GM12878 (cell line): ENCODE measurements around the gene TTF2. TPM values are rescaled to one million over a fixed set of nuclear protein-coding genes. Genes with fewer than 3 reads are reported as not detected.
A peak's percentile ranks its signal among the peaks of the same experiment; 100 is the strongest.

Experiments
- ATAC-seq: fragments of 200-7000 bp; cut with Tn5 transposase; 3 replicates; pipeline ENCODE4 v1.9.1; 2020; ENCODE audit warnings: mild to moderate bottlenecking, moderate library complexity
- BruUV-seq: library from RNA; stranded (reverse); fragments of 400-500 nt; replicated peaks from 2 replicates; lab custom pipeline; 2021; lab: Mats Ljungman, UMichigan
- CTCF ChIA-PET: fragments of 300-600 bp; sonication (Branson Sonifier 250); formaldehyde crosslinking; extraction: SDS; loops from one replicate; lab custom pipeline; 2021; ENCODE audit warnings: inconsistent platforms; lab: Yijun Ruan, JAX
- POLR2A ChIA-PET: fragments of 350-600 bp; formaldehyde crosslinking; extraction: SDS; loops from one replicate; lab custom pipeline; 2021; ENCODE audit warnings: inconsistent platforms; lab: Charles Lee
- RAD21 ChIA-PET: fragments of 300-600 bp; sonication (Branson Sonifier 250); formaldehyde crosslinking; loops from one replicate; lab custom pipeline; 2023; ENCODE audit warnings: antibody characterized with exemption; ENCODE audit not compliant: unreplicated experiment; lab: Charles Lee
- SMC1A ChIA-PET: fragments of 300-600 bp; sonication (Branson Sonifier 250); formaldehyde crosslinking; loops from one replicate; lab custom pipeline; 2023; ENCODE audit not compliant: unreplicated experiment, uncharacterized antibody; lab: Charles Lee
- DNase-seq: peaks from one replicate; pipeline ENCODE4 v3.0.0-alpha.2; 2011; ENCODE audit warnings: low read depth, low spot score
- FAIRE-seq: peaks from 3 replicates; lab custom pipeline; 2011; peaks lifted over from hg19 to GRCh38; lab: Jason Lieb, UNC
- H2AFZ ChIP-seq: 2 replicates; pipeline ENCODE4 v1.6.0; 2011; ENCODE audit warnings: low read depth, low read length, control low read depth; ENCODE audit not compliant: control insufficient read depth
- H3K27ac ChIP-seq: 2 replicates; pipeline ENCODE4 v1.5.1; 2011; ENCODE audit warnings: control low read depth; ENCODE audit not compliant: control insufficient read depth, insufficient read depth
- H3K27me3 ChIP-seq, 2 experiments: replicated peaks in 1 of 2; 2 replicates each; pipeline versions ENCODE4 v1.6.0 to v1.6.1; 2011; ENCODE audit warnings: low read length in 1 of 2; ENCODE audit not compliant: control insufficient read depth in 2 of 2, insufficient read depth in 2 of 2
- H3K36me3 ChIP-seq, 2 experiments: 2 replicates each; pipeline ENCODE4 v1.5.1; 2011; ENCODE audit warnings: low read length in 1 of 2; ENCODE audit not compliant: control insufficient read depth in 2 of 2, insufficient read depth in 2 of 2
- H3K4me1 ChIP-seq: 2 replicates; pipeline ENCODE4 v1.6.1; 2011; ENCODE audit warnings: mild to moderate bottlenecking, low read length, moderate library complexity, mixed read lengths; ENCODE audit not compliant: control insufficient read depth, insufficient read depth
- H3K4me2 ChIP-seq: 2 replicates; pipeline ENCODE4 v1.6.0; 2011; ENCODE audit warnings: control low read depth; ENCODE audit not compliant: control insufficient read depth, insufficient read depth
- H3K4me3 ChIP-seq: fragments of 200-600 bp; sonication (generic); 2 replicates; pipeline ENCODE4 v1.5.1; 2016
- H3K79me2 ChIP-seq: 2 replicates; pipeline ENCODE4 v1.6.0; 2011; ENCODE audit warnings: low read length; ENCODE audit not compliant: control insufficient read depth, insufficient read depth
- H3K9ac ChIP-seq: 2 replicates; pipeline ENCODE4 v1.8.0; 2011; ENCODE audit warnings: low read length, control low read depth, mixed read lengths; ENCODE audit not compliant: control insufficient read depth, insufficient read depth
- H3K9me3 ChIP-seq: replicated peaks from 3 replicates; pipeline ENCODE4 v1.5.1; 2011; ENCODE audit warnings: mild to moderate bottlenecking, low read length; ENCODE audit not compliant: control insufficient read depth, insufficient read depth
- H4K20me1 ChIP-seq: 2 replicates; pipeline ENCODE4 v1.6.0; 2011; ENCODE audit not compliant: control insufficient read depth, insufficient read depth
- ATF7 ChIP-seq: fragments of 450-650 bp; IDR thresholded peaks from 2 replicates; pipeline ENCODE4 v1.6.1; 2016; ENCODE audit warnings: low read depth, mild to moderate bottlenecking
- BCL11A ChIP-seq: IDR thresholded peaks from 2 replicates; pipeline ENCODE4 v1.6.1; 2011; ENCODE audit warnings: low read depth, low read length
- EED ChIP-seq: sonication (generic); IDR thresholded peaks from 2 replicates; pipeline ENCODE4 v1.6.1; 2016; ENCODE audit warnings: antibody characterized with exemption, low read depth
- EGR1 ChIP-seq, 2 experiments: IDR thresholded peaks; 1 replicate in 1 of 2; 2 replicates in 1 of 2; pipeline ENCODE4 v1.6.1; 2011 to 2012; ENCODE audit warnings: low read depth in 2 of 2, low read length in 2 of 2, borderline replicate concordance in 1 of 2, mild to moderate bottlenecking in 1 of 2, moderate library complexity in 1 of 2
- KLF5 ChIP-seq: fragments of 450-650 bp; IDR thresholded peaks from 2 replicates; pipeline ENCODE4 v1.6.1; 2014; ENCODE audit warnings: mild to moderate bottlenecking; ENCODE audit not compliant: partially characterized antibody
- NFIC ChIP-seq: IDR thresholded peaks from 2 replicates; pipeline ENCODE4 v1.6.1; 2012; ENCODE audit warnings: low read depth, mild to moderate bottlenecking, inconsistent platforms, low read length, moderate library complexity
- NRF1 ChIP-seq: conservative IDR thresholded peaks from 2 replicates; pipeline ENCODE4 v1.6.1; 2011; ENCODE audit warnings: mild to moderate bottlenecking, low read depth, low read length, improper control_type of control experiment
- SMARCA5 ChIP-seq: fragments of 450-650 bp; IDR thresholded peaks from 2 replicates; pipeline ENCODE4 v1.6.1; 2017; ENCODE audit warnings: mild to moderate bottlenecking
- TAF1 ChIP-seq: IDR thresholded peaks from 2 replicates; pipeline ENCODE4 v1.6.1; 2011; ENCODE audit warnings: mild to moderate bottlenecking, low read depth, low read length, borderline replicate concordance
- YBX1 ChIP-seq: fragments of 450-650 bp; IDR thresholded peaks from 2 replicates; pipeline ENCODE4 v1.6.1; 2016; ENCODE audit warnings: antibody characterized with exemption
- WGBS: methylation state at CpG from one replicate; pipeline ENCODE4 v1.1.6; 2016; ENCODE audit warnings: low lambda C conversion rate; ENCODE audit not compliant: insufficient replicate concordance, insufficient coverage; ENCODE audit errors: missing lambda C conversion rate; 5-methylcytosine and 5-hydroxymethylcytosine counted together
- in situ Hi-C: fragments of 300-500 bp; cut with MboI; formaldehyde crosslinking; loops from 9 replicates; pipeline ENCODE4 v1.14.3; 2018; ENCODE audit warnings: mixed read lengths
- intact Hi-C: fragments of 100-400 bp; cut with micrococcal nuclease; formaldehyde crosslinking; loops from one replicate; pipeline ENCODE4 v1.14.2; 2022; ENCODE audit not compliant: unreplicated experiment
- polyA plus RNA-seq, 11 experiments: library from polyadenylated mRNA; depleted of rRNA in 4 of 11; unstranded in 6 of 11; stranded (reverse) in 5 of 11; fragments of >200 nt; fragmentation: Nextera tagmentation in 4 of 11; fragmentation: Illumina TruSeq in 1 of 11; extraction: Ambion mirVana in 4 of 11; extraction: Trizol in 1 of 11; gene quantifications; 1 replicate in 1 of 11; 2 replicates in 10 of 11; pipeline versions ENCODE4 v1.2.1 to v1.2.3, GENCODE V29; 2011 to 2016; ENCODE audit warnings: inconsistent platforms in 2 of 11, missing spikeins in 2 of 11, low read depth in 1 of 11
- total RNA-seq, 4 experiments: library from RNA; depleted of rRNA in 3 of 4; stranded (reverse); fragments of >200 nt in 3 of 4; fragmentation: Illumina TruSeq in 1 of 4; extraction: Trizol in 1 of 4; gene quantifications; 2 replicates each; pipeline versions ENCODE4 v1.2.1 to v1.2.3, GENCODE V29; 2013 to 2021
- TF ChIP-seq, protein P1 (sequence below): IDR thresholded peaks from 2 replicates; pipeline ENCODE4 v1.6.1; 2011; ENCODE audit warnings: borderline replicate concordance, low read depth, mild to moderate bottlenecking, moderate library complexity, low read length; ENCODE audit not compliant: insufficient read depth, poor library complexity, severe bottlenecking
- TF ChIP-seq, protein P2 (sequence below): IDR thresholded peaks from 2 replicates; pipeline ENCODE4 v1.6.1; 2012; ENCODE audit warnings: improper control_type of control experiment, low read depth, low read length; ENCODE audit not compliant: insufficient replicate concordance

The TTF2 gene
- total and polyA plus RNA-seq, 10 of the 15 experiments (the other 5 are each of a cell fraction or from before 2014, with no cell fraction given): 17.7 to 134 (median 78.2) TPM

- DNase-seq (no peak), ATAC-seq (no peak), FAIRE-seq (no peak)
- ChIA-PET SMC1A (interaction anchor here (0.9 kb wide), 1 partner anchor 52 kb away, joined by 3 read pairs; no protein-coding TSS in a partner anchor), CTCF (no interaction called here), POLR2A (no interaction called here), RAD21 (no interaction called here)
- Histone ChIP-seq H3K36me3 (peaks cover 28 to 45% of the 10 kb centered on the region in 2 experiments), H3K4me1 (no peaks in the 10 kb centered on the region), H3K4me3 (no peak overlapping the region), H3K79me2 (peaks cover 6% of the 10 kb centered on the region), H3K27ac (no peak overlapping the region), H3K9me3 (no peaks in the 10 kb centered on the region), H3K27me3 (no peaks in the 10 kb centered on the region), H3K9ac (no peak overlapping the region), H3K4me2 (no peak overlapping the region), H2AFZ (no peak overlapping the region), H4K20me1 (no peaks in the 10 kb centered on the region)
- no peak for TF ChIP-seq NFIC
- no peak for TF ChIP-seq KLF5
- no peak for TF ChIP-seq TAF1
- TF ChIP-seq ATF7: no peak
- no peak for TF ChIP-seq EED
- in situ Hi-C loops: loop anchor here (10.0 kb wide), 1 partner anchor 692 kb away; no protein-coding TSS in a partner anchor
- no TSS peak for BruUV-seq
- intact Hi-C loops: no loop called here
- 97% methylated on average over 5 of the region's 5 CpGs for WGBS
Observed at GRCh38 chr1:117076648-117077047, 16.5 kb downstream of the TTF2 start.

GRCh38 chr1:117077267-117077666 is 17.1 kb downstream of the TTF2 start:
- WGBS: 50% methylated on average over 3 of the region's 3 CpGs
- intact Hi-C loops (no loop called here), in situ Hi-C loops (loop anchor here (10.0 kb wide), 1 partner anchor 692 kb away; no protein-coding TSS in a partner anchor)
- no peak for FAIRE-seq
- Histone ChIP-seq H3K4me1 (no peaks in the 10 kb centered on the region), H3K9ac (no peak overlapping the region), H3K27ac (no peak overlapping the region), H3K27me3 (no peaks in the 10 kb centered on the region), H2AFZ (no peak overlapping the region), H3K79me2 (peaks cover 3% of the 10 kb centered on the region), H3K4me3 (no peak overlapping the region), H3K4me2 (no peak overlapping the region), H4K20me1 (no peaks in the 10 kb centered on the region), H3K9me3 (no peaks in the 10 kb centered on the region), H3K36me3 (peaks cover 31 to 47% of the 10 kb centered on the region in 2 experiments)
- BruUV-seq: no TSS peak
- peak; percentile 27; the same call in 2 of the 3 replicates for ATAC-seq
- DNase-seq: no peak
- RAD21 ChIA-PET: no interaction called here
- SMC1A ChIA-PET: interaction anchor here (0.9 kb wide), 1 partner anchor 52 kb away, joined by 3 read pairs; no protein-coding TSS in a partner anchor
- CTCF ChIA-PET: no interaction called here
- POLR2A ChIA-PET: no interaction called here
- TF ChIP-seq SMARCA5 (no peak), NRF1 (no peak), YBX1 (no peak), EGR1 (IDR thresholded peaks at IDR 0.05; ENCODE audit: borderline replicate concordance in 1 of 2, low read depth in 2 of 2, low read length in 2 of 2) (no peak), BCL11A (no peak)
- TF ChIP-seq, protein P1, sequence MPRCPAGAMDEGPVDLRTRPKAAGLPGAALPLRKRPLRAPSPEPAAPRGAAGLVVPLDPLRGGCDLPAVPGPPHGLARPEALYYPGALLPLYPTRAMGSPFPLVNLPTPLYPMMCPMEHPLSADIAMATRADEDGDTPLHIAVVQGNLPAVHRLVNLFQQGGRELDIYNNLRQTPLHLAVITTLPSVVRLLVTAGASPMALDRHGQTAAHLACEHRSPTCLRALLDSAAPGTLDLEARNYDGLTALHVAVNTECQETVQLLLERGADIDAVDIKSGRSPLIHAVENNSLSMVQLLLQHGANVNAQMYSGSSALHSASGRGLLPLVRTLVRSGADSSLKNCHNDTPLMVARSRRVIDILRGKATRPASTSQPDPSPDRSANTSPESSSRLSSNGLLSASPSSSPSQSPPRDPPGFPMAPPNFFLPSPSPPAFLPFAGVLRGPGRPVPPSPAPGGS: peak; percentile 85
- TF ChIP-seq, protein P2, sequence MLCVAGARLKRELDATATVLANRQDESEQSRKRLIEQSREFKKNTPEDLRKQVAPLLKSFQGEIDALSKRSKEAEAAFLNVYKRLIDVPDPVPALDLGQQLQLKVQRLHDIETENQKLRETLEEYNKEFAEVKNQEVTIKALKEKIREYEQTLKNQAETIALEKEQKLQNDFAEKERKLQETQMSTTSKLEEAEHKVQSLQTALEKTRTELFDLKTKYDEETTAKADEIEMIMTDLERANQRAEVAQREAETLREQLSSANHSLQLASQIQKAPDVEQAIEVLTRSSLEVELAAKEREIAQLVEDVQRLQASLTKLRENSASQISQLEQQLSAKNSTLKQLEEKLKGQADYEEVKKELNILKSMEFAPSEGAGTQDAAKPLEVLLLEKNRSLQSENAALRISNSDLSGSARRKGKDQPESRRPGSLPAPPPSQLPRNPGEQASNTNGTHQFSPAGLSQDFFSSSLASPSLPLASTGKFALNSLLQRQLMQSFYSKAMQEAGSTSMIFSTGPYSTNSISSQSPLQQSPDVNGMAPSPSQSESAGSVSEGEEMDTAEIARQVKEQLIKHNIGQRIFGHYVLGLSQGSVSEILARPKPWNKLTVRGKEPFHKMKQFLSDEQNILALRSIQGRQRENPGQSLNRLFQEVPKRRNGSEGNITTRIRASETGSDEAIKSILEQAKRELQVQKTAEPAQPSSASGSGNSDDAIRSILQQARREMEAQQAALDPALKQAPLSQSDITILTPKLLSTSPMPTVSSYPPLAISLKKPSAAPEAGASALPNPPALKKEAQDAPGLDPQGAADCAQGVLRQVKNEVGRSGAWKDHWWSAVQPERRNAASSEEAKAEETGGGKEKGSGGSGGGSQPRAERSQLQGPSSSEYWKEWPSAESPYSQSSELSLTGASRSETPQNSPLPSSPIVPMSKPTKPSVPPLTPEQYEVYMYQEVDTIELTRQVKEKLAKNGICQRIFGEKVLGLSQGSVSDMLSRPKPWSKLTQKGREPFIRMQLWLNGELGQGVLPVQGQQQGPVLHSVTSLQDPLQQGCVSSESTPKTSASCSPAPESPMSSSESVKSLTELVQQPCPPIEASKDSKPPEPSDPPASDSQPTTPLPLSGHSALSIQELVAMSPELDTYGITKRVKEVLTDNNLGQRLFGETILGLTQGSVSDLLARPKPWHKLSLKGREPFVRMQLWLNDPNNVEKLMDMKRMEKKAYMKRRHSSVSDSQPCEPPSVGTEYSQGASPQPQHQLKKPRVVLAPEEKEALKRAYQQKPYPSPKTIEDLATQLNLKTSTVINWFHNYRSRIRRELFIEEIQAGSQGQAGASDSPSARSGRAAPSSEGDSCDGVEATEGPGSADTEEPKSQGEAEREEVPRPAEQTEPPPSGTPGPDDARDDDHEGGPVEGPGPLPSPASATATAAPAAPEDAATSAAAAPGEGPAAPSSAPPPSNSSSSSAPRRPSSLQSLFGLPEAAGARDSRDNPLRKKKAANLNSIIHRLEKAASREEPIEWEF: no peak
